COLO829 (cell line): ENCODE results near the gene RNF130.

Source experiments
- DNase-seq: peaks from one replicate; pipeline ENCODE4 v3.0.0; 2012; ENCODE audit warnings: low spot score

The RNF130 gene

GRCh38 chr5:180071531-180072255, at the start of gene RNF130:
RNF130 (minus strand) TSS chr5:180071759; CDS start chr5:180071702, 57 bp downstream.
- peak; percentile 66 for DNase-seq

GRCh38 chr5:180120237-180121101, 48.9 kb upstream of the RNF130 start:
- DNase-seq, result no peak

- no peak for DNase-seq
Observed at GRCh38 chr5:180119903-180120236, 48.3 kb upstream of the RNF130 start.

- DNase-seq, result no peak
Observed at GRCh38 chr5:180119031-180119902, 47.7 kb upstream of the RNF130 start.

GRCh38 chr5:180118391-180118791, 46.8 kb upstream of the RNF130 start:
- no peak for DNase-seq

- no peak for DNase-seq
Observed at GRCh38 chr5:180117000-180117725, 45.6 kb upstream of the RNF130 start.

- peak; percentile 62 for DNase-seq
Observed at GRCh38 chr5:180116077-180116999, 44.8 kb upstream of the RNF130 start.

- DNase-seq, result no peak
Observed at GRCh38 chr5:180115326-180116076, 43.9 kb upstream of the RNF130 start.

GRCh38 chr5:180114304-180115003, 42.9 kb upstream of the RNF130 start:
- no peak for DNase-seq

GRCh38 chr5:180113660-180114303, 42.2 kb upstream of the RNF130 start:
- no peak for DNase-seq

GRCh38 chr5:180112181-180112861, 40.8 kb upstream of the RNF130 start:
- no peak for DNase-seq

GRCh38 chr5:180111273-180112002, 39.9 kb upstream of the RNF130 start:
- no peak for DNase-seq

- DNase-seq, result no peak
Observed at GRCh38 chr5:180109920-180110319, 38.4 kb upstream of the RNF130 start.

GRCh38 chr5:180107005-180107404, 35.4 kb upstream of the RNF130 start:
- DNase-seq, result no peak

- no peak for DNase-seq
Observed at GRCh38 chr5:180105827-180106312, 34.3 kb upstream of the RNF130 start.

GRCh38 chr5:180104168-180104530, 32.6 kb upstream of the RNF130 start:
- DNase-seq, result no peak

GRCh38 chr5:180103487-180104167, 32.1 kb upstream of the RNF130 start:
- DNase-seq, result no peak
